DMS 273 treated with DMSO at 0.1 percent for 48 hours (cell line): Measurements from ENCODE around the gene CARNS1.
A peak's percentile ranks its signal among the peaks of the same experiment; 100 is the strongest.

Experiments
- DNase-seq: peaks from one replicate; lab custom pipeline; 2025; lab: John Stamatoyannopoulos, UW

CARNS1 gene

DNA sequence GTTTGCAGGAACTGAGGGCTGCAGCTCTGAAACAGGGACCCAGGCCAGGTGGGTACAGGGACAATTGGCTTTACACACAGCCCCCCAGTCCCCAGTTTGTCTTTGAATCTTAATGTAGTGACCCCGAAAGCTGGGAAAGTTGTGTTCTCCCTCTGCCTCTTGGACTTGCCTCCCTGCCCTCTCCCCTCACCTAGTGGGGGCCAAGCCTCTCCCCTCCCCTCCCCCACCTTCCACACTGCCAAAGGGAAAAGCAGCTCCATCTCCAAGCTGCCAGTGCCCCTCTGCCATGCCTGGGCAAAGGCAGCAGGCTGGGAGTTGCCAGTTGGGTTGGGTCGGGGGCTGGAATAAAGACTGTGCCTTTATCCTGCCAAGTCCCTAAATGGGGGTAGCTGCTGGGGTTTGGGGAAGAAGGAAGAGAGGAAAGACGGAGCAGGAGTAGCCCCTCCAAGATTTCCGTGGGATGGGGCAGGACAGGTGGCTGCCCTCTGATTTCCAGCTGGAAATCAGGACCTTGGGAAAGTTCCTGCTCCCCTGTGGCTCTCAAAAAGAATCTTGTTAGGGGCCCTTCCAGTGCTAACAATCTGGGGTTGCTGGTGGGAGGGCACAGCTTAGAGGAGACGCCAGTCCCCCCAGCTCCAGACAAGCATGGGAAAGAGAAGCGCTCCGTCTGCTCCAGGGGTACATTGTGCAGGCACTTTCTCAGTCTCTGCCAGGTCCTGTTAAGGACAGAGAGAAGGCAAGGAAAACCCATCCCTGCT is 39.2 kb upstream of the CARNS1 start:
- no peak for DNase-seq

DNA sequence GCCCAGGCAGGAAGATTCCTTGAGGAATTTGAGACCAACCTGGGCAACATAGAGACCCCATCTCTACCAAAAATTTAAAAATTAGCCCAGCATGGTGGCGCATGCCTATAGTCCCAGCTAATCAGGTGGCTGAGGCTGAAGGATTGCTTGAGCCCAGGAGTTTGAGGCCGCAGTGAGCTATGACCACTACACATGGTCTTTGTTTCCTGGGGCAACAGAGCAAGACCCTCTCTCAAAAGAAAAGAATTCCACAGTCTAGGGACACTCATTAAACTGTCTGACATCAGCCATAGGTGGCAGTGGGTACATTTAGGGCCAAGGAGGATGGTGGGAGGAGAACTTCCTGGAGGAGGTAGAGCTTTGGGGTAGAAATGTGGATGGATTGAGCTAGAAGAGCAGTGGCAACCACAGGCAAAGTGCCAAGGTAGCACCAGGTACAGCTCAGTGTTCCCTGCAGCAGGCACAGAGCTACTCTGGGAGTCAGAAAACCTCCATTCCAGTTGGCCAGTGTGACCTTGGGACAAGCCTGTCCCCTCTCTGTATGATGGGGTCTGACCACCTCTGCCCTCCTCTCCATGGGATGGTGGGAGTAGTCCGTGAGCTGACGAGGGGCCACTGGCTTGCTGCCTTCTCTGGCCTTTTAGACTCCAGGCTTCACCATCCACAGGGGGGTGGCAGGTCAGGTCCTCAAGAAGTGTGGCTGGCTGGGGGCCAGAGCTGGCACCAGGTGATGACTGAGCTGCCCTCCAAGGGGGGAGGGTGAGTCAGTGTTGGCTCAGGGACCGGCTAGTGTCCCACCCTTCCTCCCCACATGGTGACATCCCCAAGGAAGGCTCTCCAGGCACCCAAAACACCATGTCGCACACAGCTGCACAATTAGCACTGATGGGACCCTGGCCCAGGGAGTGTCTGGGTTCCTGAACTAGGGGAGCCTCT is 38.3 kb upstream of the CARNS1 start:
- no peak for DNase-seq

- DNase-seq, result no peak
Observed at GRCh38 chr11:67378544-67378943, 36.9 kb upstream of the CARNS1 start.

GRCh38 chr11:67379061-67380058 is 36.1 kb upstream of the CARNS1 start:
- DNase-seq, result no peak

DNA sequence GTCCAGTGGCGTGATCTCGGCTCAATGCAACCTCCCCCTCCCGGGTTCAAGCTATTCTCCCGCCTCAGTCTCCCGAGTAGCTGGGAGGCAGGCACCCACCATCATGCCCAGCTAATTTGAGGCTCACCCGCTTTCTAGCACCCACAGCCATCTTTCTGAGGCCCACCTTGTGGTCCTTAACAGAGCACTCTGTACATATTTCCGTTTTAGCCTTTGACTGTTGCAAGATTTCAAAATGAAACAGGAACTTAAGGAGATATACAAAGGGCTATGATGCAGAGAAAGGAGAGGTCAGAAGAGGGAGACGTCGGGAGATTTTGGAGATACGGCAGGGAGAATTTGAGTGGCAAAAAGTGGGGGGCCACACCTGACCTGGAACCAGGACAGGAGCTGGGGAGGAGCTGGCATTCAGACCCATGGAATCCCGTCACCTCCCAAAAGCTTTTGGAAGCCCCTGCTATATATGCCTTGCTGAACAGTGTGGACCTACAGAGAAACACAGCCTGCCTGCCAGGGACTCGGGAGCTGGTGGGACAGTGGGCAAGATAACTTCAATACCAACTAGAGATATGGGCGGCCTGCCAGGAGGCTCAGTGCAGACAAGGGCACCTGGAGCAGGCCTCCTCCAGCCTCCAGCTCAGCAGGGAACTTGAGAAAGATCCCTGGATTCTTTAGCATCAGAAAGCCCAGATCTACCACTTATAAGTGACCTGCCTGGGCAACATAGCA is 34.1 kb upstream of the CARNS1 start:
- no peak for DNase-seq

- no peak for DNase-seq
Observed at GRCh38 chr11:67382276-67383136, 33.0 kb upstream of the CARNS1 start.

DNA sequence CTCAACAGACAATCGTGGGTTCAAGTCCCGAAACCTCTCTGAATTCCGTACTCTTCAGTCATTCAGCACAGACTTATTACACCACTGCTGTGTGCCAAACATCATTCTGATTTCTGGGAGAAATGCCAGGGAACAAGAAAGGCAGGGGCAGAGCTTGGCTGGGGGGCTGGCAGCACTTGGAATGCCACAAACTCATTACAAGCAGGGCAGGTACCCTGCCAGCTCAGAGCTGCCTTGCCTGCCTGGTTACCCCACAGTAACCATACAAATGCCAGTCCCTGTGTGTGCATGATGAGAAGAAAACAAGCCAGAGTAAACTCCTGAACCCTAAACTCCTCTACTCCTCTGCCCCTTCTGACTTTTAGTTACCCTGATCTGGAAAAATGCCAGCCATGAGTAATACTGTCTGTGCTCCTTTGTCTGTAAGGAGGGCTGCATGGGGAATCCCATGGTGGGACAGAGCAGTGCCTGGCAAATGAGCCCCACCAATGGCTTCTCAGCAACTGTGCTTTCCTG is 30.6 kb upstream of the CARNS1 start:
- DNase-seq, result no peak

GRCh38 chr11:67387069-67387468 is 28.4 kb upstream of the CARNS1 start:
- no peak for DNase-seq

DNA sequence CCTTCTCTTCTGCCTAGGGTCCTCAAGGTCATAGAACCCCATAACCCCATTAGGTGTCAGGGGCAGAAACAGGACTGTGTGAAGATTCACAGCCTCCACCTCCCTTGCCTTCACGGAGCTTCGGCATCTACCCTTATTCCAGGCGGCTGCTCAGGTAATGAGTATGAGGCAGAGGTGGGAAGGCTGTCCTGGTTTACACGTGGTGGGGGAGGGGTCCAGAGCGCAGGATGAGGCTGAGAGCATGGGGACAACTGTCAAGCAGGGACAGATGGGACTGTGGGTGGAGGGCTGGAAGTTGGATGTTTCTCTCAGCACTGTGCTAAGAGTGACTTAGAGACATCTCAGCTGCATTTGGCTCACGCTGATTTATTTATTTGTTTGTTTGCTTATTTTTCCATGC is 28.0 kb upstream of the CARNS1 start:
- DNase-seq, result no peak

DNA sequence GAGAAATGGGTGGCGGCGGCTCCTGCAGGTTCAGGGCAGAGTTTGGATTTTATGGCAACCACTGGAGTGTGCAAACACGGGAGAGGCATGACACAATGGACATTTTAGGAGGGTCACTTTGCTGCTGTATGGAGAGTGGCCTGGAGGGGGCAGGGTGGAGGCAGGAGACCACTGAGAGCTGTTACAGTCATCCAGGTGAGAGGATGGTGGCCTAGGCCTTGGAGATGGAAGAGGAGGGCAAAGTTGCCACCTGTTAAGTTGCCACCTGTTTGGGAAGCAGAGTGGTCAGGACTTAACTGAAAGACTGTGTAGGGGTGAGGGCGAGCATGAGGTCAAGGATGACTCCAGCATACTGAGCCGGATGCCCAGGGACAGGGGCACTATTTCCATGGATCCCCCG is 26.0 kb upstream of the CARNS1 start:
- no peak for DNase-seq

DNA sequence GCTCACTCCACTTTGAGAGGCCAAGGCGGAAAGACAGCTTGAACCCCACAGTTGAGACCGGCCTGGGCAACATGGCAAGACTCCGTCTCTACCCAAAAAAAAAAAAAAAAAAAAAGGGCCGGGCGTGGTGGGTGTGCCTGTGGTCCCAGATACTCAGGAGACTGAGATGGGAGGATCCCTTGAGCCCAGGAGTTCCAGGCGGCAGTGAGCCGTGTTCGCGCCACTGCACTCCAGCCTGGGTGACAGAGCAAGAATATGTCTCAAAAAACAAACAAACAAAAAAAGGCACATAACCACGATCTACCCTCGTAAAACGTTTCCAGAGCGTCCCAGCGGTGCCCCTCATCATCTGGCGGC is 24.6 kb upstream of the CARNS1 start:
- no peak for DNase-seq

DNA sequence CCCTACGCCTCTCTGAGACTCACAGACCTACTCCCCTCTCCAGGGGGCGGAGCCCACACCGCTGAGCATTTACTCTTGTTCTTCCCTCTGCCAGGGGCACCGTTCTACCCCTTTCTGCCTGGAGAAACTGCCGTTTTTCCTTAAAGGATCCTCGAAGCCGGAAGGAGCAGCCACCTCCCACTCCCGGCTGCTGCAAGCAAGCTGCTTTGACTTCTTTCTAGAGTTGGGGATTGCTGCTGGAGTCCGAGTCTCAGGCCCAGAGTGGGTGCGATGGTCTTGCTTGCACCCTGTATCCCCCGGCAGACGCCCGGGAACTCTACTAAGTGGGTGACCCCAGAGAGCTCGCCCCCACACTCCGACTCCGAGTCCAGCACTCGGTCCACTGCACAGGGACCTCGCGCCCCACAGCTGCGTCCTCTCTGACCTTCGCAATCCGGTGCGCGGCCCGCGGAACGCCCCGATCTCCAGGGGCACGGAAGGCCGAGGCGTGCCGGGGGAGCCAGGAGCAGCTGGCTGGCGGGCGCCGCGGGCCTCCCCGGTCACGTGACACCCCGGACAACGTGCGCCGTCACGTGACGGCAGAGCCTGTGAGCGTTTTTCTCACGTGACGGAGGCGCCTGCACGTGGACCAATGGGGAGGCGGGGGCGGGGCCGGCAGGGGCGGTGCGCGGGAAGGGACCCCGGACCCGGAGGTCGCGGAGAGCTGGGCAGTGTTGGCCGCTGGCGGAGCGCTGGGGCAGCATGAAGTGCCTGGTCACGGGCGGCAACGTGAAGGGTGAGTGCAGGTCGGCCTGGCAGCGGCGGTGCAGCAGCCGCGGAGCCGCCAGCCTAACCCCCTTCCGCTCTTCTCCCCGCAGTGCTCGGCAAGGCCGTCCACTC is 23.9 kb upstream of the CARNS1 start, which contains the start of gene RAD9A:
TSS of gene RAD9A (plus strand) at position 683 of the 879 bp plus-strand sequence. CDS start at position 742, 59 bp downstream.
- DNase-seq, result peak; percentile 43

GRCh38 chr11:67392183-67392715 is 23.2 kb upstream of the CARNS1 start:
- no peak for DNase-seq

DNA sequence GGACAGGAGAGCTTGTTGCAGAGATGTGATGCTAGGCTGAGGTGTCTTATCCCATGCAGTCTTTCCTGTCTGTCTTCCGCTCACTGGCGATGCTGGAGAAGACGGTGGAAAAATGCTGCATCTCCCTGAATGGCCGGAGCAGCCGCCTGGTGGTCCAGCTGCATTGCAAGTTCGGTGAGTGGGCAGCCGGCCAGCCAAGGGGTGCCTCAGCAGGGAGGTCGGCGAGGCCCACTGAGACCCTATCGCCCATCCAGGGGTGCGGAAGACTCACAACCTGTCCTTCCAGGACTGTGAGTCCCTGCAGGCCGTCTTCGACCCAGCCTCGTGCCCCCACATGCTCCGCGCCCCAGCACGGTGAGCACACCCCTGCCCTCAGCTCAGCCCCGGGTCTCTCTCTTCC is 22.0 kb upstream of the CARNS1 start:
- DNase-seq, result no peak

GRCh38 chr11:67393990-67394389 is 21.5 kb upstream of the CARNS1 start:
- DNase-seq, result no peak

DNA sequence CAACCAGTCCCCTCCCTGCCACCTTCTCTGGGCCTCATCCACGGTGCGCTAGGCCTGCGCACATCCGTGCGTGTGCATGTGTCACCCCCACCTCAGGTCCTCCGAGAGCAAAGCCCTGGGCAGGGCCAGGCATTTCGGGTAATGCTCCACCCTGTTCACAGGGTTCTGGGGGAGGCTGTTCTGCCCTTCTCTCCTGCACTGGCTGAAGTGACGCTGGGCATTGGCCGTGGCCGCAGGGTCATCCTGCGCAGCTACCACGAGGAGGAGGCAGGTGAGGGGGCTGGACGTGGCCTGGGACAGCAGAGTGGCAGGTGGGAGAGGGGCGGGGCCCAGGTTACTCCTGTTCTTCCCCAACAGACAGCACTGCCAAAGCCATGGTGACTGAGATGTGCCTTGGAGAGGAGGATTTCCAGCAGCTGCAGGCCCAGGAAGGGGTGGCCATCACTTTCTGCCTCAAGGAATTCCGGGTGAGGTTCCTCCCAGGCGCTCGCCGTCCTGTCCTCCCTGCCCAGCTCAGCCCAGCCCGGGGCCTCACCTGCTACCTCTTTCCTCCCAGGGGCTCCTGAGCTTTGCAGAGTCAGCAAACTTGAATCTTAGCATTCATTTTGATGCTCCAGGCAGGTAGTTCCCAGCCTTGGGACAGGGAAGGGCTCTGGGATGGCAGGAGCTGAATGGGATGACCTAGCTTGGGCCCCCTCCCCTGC is 19.8 kb upstream of the CARNS1 start:
- DNase-seq, result no peak

DNA sequence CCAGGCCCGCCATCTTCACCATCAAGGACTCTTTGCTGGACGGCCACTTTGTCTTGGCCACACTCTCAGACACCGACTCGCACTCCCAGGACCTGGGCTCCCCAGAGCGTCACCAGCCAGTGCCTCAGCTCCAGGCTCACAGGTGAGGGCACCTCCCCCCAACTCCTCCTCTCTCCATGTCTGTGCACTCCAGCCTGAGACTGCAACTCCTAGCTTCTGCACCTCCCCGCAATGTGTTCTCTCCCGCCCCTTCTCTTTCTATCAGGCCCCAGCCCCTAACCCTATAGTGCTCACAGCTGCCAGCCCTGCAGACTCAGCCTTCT is 19.3 kb upstream of the CARNS1 start:
- no peak for DNase-seq
